Stomach smooth muscle (tissue), 2 donors: ENCODE measurements around the gene BNC2.
"Not testable (repeated sequence)": the region's sequence is repeated elsewhere in the genome, so short reads cannot be mapped to it uniquely, and the experiment has no call there.

ENCODE experiments used
- H3K27ac ChIP-seq: one replicate; pipeline ENCODE4 v1.7.0; 2013; ENCODE audit warnings: mild to moderate bottlenecking, low read length, inconsistent platforms
- H3K27me3 ChIP-seq, 2 donors: one replicate each; pipeline ENCODE4 v1.7.0; 2013; ENCODE audit warnings: low read length in 2 of 2; ENCODE audit not compliant: insufficient read depth in 2 of 2, control insufficient read depth in 1 of 2
- H3K36me3 ChIP-seq, 2 donors: one replicate each; pipeline ENCODE4 v1.7.0; 2013; ENCODE audit warnings: low read length in 2 of 2; ENCODE audit not compliant: control insufficient read depth in 2 of 2, insufficient read depth in 2 of 2
- H3K4me1 ChIP-seq: one replicate; pipeline ENCODE4 v1.7.0; 2013; ENCODE audit warnings: low read length; ENCODE audit not compliant: control insufficient read depth, insufficient read depth
- H3K4me3 ChIP-seq, 2 donors: one replicate each; pipeline ENCODE4 v1.7.0; 2013; ENCODE audit warnings: low read length in 2 of 2
- H3K9ac ChIP-seq, 2 donors: one replicate each; pipeline ENCODE4 v1.7.0; 2013; ENCODE audit warnings: low read length in 2 of 2, mild to moderate bottlenecking in 1 of 2
- H3K9me3 ChIP-seq, 2 donors: one replicate each; pipeline ENCODE4 v1.7.0; 2013; ENCODE audit warnings: low read length in 2 of 2; ENCODE audit not compliant: control insufficient read depth in 2 of 2
- donor health status: healthy.
- donor health status: Pancreatic carcinoma.

BNC2 gene

GRCh38 chr9:16484744-16485143, 385.7 kb downstream of the BNC2 start:
- H3K27me3 ChIP-seq = no peaks in the 10 kb centered on the region
- no peak overlapping the region for H3K4me3 ChIP-seq
- H3K36me3 ChIP-seq = no peaks in the 10 kb centered on the region
- no peak overlapping the region for H3K27ac ChIP-seq
- H3K9ac ChIP-seq = no peak overlapping the region
- no peaks in the 10 kb centered on the region for H3K9me3 ChIP-seq
- H3K4me1 ChIP-seq = peaks cover 3% of the 10 kb centered on the region

GRCh38 chr9:16484180-16484579, 386.3 kb downstream of the BNC2 start:
- H3K27me3 ChIP-seq = no peaks in the 10 kb centered on the region
- peaks cover 3% of the 10 kb centered on the region for H3K4me1 ChIP-seq
- H3K9me3 ChIP-seq = no peaks in the 10 kb centered on the region
- no peak overlapping the region for H3K27ac ChIP-seq
- no peaks in the 10 kb centered on the region for H3K36me3 ChIP-seq
- no peak overlapping the region for H3K9ac ChIP-seq
- peak overlapping the region in 1 of 2 donors; percentile 8 for H3K4me3 ChIP-seq

GRCh38 chr9:16482764-16483163, 387.7 kb downstream of the BNC2 start:
- Histone ChIP-seq H3K9ac (no peak overlapping the region), H3K27ac (no peak overlapping the region), H3K27me3 (no peaks in the 10 kb centered on the region), H3K9me3 (no peaks in the 10 kb centered on the region), H3K4me1 (peaks cover 3% of the 10 kb centered on the region), H3K36me3 (no peaks in the 10 kb centered on the region), H3K4me3 (no peak overlapping the region)

- H3K9me3 ChIP-seq, H3K9ac ChIP-seq, H3K4me3 ChIP-seq, H3K27ac ChIP-seq, H3K4me1 ChIP-seq, H3K27me3 ChIP-seq, H3K36me3 ChIP-seq: not testable (repeated sequence)
Observed at GRCh38 chr9:16480584-16480983, 389.9 kb downstream of the BNC2 start.

- Histone ChIP-seq H3K9me3 (no peaks in the 10 kb centered on the region), H3K27me3 (no peaks in the 10 kb centered on the region), H3K4me3 (no peak overlapping the region), H3K36me3 (no peaks in the 10 kb centered on the region), H3K4me1 (no peaks in the 10 kb centered on the region), H3K27ac (no peak overlapping the region), H3K9ac (no peak overlapping the region)
Observed at GRCh38 chr9:16475996-16476395, 394.5 kb downstream of the BNC2 start.

- Histone ChIP-seq H3K4me3 (no peak overlapping the region), H3K9ac (no peak overlapping the region), H3K36me3 (no peaks in the 10 kb centered on the region), H3K9me3 (no peaks in the 10 kb centered on the region), H3K27me3 (no peaks in the 10 kb centered on the region), H3K4me1 (no peaks in the 10 kb centered on the region), H3K27ac (no peak overlapping the region)
Observed at GRCh38 chr9:16475257-16475656, 395.2 kb downstream of the BNC2 start.

GRCh38 chr9:16469184-16469583, 401.3 kb downstream of the BNC2 start:
- Histone ChIP-seq H3K4me1 (no peaks in the 10 kb centered on the region), H3K9ac (no peak overlapping the region), H3K36me3 (no peaks in the 10 kb centered on the region), H3K27ac (no peak overlapping the region), H3K4me3 (no peak overlapping the region), H3K9me3 (no peaks in the 10 kb centered on the region), H3K27me3 (no peaks in the 10 kb centered on the region)

GRCh38 chr9:16461851-16462250, 408.6 kb downstream of the BNC2 start:
- no peaks in the 10 kb centered on the region for H3K36me3 ChIP-seq
- H3K4me3 ChIP-seq = no peak overlapping the region
- no peaks in the 10 kb centered on the region for H3K9me3 ChIP-seq
- H3K9ac ChIP-seq = no peak overlapping the region
- no peaks in the 10 kb centered on the region for H3K27me3 ChIP-seq
- peaks cover 20% of the 10 kb centered on the region for H3K4me1 ChIP-seq
- H3K27ac ChIP-seq = no peak overlapping the region

GRCh38 chr9:16461137-16461840, 409.2 kb downstream of the BNC2 start:
- Histone ChIP-seq H3K4me3 (no peak overlapping the region), H3K36me3 (no peaks in the 10 kb centered on the region), H3K4me1 (peaks cover 20% of the 10 kb centered on the region), H3K27me3 (no peaks in the 10 kb centered on the region), H3K27ac (no peak overlapping the region), H3K9me3 (no peaks in the 10 kb centered on the region), H3K9ac (no peak overlapping the region)

- no peaks in the 10 kb centered on the region for H3K9me3 ChIP-seq
- H3K4me1 ChIP-seq = peaks cover 20% of the 10 kb centered on the region
- no peak overlapping the region for H3K4me3 ChIP-seq
- no peaks in the 10 kb centered on the region for H3K36me3 ChIP-seq
- no peak overlapping the region for H3K9ac ChIP-seq
- H3K27ac ChIP-seq = no peak overlapping the region
- H3K27me3 ChIP-seq = no peaks in the 10 kb centered on the region
Observed at GRCh38 chr9:16460696-16461095, 409.8 kb downstream of the BNC2 start.

GRCh38 chr9:16459421-16460148, 410.9 kb downstream of the BNC2 start:
- Histone ChIP-seq H3K27ac (peak overlapping the region; percentile 50), H3K36me3 (no peaks in the 10 kb centered on the region), H3K4me1 (peaks cover 20% of the 10 kb centered on the region), H3K9me3 (no peaks in the 10 kb centered on the region), H3K4me3 (peak overlapping the region in 1 of 2 donors; percentile 25), H3K27me3 (no peaks in the 10 kb centered on the region), H3K9ac (peak overlapping the region in 1 of 2 donors; percentile 37)
